ENCODE results near the gene FSIP1.

The FSIP1 gene

DNA sequence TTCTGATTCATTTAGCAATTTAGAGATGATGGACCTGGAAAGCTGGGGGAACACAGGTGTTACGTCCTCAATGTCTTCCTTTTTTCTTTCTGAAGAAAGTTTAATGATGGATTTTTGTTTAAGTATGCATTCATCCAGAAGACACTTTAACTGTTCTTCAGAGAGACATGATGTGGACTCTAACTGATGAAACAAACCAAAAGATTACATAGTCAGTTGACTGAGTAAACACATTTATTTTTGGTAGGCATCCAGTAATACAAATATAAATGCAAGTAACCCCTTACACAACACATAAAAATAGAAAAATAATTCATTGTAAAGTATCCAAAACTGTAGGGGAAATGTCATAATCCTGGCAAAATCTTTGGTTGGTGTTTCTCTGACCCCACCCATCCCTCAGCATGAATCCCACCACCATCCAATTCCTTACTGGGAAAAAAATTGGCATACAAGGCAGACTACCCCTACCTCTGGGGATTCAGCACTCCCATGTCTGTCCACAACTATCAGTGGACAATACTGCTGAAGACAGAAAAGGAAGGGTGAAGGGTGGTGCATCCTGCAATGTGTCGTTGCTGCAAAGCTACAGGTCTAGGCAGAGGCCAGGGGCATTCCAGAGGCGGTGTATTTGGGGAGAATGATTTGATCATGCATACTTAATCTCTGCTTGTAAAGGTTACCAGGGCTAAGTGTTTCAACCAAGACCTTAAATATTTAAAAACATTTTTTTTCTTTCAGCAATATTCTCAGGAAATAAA is 164.4 kb downstream of the FSIP1 start:
- no peak for DNase-seq (ENCODE audit: low read depth)

DNA sequence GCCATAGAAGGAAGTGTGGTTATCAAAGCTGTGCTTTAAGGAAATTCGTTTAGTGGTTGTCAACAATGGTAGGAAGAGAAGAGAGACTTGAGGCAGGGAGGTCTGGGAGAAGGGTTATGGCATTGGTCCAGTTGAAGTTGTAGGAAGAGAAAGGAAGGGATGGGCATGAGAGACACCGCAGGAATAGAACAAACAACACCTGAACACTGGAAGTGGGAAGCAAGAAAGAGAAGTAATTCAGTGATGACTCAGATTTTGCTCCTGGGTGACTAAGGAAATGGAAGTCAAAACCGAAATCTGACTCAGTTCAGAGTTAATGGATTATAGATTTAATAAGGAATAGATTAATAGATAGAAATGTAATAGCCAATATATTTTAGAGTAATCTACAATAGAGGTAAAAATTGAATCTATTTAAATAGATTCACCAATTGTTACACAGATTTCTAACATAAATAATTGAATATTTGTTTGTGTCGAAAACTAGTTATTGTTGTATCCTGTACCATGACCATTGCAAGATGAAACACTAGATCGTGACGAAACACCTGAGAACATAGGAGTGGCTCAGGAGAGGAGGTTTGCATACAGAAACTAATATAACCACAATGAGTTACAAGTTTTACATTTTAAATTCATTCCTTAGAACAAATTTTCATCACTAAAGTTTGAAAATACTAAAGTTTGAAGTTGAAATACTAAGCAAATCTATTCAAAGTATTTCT is 165.7 kb downstream of the FSIP1 start:
- no peak for DNase-seq (ENCODE audit: low read depth)

DNA sequence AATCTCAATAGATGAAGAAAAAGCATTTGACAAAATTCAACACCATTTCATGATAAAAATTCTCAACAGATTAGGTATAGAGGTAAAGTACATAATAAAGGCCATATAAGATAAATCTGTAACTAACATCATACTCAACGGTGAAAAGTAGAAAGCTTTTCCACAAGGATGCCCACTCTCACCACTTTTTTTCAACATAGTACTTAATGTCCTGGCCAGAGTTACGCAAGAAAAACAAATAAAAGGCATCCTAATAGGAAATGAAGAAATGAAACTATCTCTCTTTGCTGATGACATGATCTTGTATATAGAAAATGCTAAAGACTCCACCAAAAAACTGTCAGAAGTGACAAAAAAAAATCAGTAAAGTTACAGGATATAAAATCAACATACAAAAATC is 168.8 kb downstream of the FSIP1 start:
- DNase-seq (ENCODE audit: low read depth): no peak

DNA sequence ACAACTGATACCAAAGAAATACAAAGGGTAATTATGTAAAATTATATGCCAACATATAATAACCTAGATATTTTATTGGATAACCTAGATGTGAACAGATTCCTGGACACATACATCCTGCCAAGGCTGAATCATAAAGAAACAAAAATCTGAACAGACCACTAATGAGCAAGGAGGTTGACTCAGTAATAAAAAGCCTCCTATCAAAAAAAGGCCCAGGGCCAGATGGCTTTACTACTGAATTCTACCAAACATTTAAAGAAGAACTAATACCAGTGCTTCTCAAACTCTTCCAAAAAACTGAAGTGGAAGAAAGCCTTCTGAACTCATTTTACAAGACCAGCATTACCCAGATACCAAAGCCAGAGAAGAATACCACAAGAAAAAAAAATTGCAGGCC is 169.4 kb downstream of the FSIP1 start:
- no peak for DNase-seq (ENCODE audit: low read depth)

DNA sequence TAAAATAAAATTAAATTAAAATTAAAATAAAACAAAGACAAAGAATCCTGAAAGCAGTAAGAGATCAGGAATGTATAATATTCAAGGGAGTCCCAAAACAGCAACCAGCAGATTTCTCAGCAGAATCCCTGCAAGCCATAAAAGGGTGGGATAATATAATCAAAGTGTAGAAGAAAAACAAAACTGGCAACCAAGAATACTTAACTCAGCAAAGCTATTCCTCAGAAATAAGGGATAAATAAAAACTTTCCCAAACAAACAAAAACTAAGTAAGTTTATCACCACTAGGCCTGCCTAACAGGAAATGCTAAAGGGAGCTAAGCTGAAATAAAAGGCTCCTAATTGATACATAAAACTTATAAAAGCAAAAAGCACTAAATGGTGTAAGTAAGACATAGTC is 172.0 kb downstream of the FSIP1 start:
- DNase-seq (ENCODE audit: low read depth): no peak

DNA sequence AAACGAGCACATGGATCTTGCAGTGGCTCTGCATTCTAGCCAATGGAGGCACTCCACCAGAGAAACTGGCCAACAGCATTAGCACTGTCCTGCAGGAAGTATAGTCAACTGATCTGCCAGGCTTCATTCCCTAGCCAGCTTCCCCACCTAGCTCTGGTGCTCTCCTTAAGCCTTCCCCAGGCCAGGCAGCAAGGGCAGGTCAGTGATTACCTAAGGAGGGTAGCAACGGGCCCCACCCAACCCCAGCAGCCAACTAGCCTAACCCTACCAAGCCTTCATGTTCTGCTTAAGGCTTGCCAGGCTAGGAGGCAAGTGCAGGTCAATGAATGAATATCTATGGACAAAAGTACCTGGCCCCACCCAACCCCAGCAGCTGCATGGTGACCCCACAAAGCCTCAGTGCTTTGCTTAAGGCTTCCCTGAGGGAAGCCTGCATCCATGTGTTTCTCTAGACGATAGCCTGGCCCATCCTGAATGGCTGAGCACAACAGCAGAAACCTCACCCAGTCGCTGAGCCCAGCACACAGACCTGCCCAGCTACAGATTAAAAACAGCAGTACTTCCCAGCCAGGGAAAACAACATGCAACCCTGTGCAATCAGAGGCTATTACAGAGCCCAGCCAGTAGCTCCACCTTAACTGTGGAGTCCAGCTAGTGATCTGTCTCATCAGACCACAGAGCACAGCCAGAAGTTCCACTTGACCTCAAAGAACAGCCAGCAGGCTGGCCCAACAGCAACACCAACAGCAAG is 173.3 kb downstream of the FSIP1 start:
- no peak for DNase-seq (ENCODE audit: low read depth)

DNA sequence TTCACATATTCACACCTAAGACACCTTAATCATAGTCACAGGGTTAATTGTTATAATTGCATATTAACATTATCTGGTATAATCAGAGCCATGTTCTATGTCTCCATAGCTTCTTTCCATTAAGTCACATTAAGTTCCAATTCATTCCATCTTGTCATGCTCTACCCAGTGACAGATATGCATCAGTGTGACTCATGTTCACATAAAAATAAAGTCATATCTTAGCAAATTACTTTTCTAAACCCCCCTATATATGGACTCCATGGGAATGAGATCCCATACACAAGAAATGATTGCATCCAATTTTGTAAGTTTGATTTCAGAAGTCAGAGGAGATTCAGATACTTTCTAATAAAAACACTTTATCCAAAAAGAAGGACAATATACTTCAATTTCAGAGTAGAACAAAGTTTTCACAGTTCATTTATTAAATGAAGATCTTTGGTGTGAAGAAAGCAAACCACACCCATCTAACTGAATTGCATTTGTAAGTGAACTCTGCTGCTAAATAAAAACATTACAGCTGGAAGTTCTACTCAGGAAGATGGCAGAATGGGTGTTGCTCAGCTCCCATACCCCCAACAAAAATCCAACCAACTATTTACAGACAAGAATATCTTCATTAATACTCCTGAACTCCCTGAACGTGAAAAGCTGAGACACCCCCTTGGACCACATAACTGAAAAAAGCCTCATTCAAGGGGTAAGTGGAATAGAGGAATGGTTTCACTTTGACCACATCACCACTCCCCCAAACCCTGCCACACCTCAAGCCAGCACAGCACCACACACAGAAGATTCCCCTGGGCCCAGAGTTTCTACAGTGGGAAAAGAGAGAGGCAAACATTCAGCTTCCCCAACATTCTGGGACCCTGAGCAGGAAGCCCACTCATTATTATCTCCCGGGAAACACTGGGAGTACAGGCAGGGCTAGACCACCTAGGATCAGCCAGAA is 174.2 kb downstream of the FSIP1 start:
- DNase-seq (ENCODE audit: low read depth): no peak

DNA sequence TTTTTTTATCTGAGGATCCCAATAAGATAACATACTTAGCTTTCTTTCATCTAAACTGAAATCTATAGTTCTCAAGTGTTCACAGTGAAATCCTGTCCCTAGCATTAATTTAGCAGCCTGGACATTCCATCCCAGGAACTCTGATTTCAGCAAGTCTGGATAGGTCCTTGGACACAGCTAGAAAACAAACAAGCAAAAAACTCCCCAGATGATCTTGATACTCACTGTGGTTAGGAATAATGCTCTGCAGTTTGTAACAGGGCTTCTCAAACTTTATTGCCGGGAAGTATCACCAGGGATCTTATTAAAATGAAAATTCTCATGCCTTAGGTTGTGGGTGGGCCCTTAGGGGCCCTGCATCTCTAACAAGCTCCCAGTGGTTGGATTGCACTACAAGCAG is 177.5 kb downstream of the FSIP1 start:
- DNase-seq (ENCODE audit: low read depth): no peak

DNA sequence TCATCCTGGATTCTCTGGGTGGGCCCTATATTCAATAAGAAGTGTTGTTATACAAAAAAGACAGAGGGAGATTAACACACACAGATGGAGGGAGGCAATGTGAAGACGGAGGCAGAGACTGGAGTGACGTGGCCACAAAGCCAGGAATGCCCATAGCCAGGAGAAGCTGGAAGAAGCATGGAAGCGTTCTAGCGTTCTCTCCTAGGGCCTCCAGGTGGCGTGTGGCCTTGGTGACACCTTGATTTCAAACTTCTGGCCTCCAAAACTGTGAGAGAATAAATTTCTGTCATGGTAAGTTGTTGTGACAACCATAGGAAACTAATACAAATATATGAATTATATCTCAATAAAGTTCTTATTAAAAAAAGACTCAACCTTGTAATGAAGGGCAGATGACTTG is 180.5 kb downstream of the FSIP1 start:
- no peak for DNase-seq (ENCODE audit: low read depth)

DNA sequence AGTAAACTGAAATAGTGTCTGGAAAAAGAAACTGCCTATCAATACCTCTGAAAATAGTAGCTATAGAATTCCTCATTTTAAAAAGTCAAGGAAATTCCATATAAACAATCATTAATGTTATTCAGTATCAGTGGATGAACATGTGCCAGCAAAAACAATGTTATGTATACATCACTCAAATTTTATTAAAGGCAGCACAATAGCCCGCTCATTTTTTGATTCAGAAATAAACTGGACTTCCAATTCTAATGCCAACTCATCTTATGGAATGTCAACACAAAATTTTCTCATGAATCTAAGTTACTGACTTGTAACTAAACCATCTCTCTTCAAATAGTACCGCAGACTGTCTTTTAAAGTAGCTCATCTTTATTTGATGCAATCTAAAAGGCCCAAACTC is 182.8 kb downstream of the FSIP1 start:
- DNase-seq (ENCODE audit: low read depth): no peak

DNA sequence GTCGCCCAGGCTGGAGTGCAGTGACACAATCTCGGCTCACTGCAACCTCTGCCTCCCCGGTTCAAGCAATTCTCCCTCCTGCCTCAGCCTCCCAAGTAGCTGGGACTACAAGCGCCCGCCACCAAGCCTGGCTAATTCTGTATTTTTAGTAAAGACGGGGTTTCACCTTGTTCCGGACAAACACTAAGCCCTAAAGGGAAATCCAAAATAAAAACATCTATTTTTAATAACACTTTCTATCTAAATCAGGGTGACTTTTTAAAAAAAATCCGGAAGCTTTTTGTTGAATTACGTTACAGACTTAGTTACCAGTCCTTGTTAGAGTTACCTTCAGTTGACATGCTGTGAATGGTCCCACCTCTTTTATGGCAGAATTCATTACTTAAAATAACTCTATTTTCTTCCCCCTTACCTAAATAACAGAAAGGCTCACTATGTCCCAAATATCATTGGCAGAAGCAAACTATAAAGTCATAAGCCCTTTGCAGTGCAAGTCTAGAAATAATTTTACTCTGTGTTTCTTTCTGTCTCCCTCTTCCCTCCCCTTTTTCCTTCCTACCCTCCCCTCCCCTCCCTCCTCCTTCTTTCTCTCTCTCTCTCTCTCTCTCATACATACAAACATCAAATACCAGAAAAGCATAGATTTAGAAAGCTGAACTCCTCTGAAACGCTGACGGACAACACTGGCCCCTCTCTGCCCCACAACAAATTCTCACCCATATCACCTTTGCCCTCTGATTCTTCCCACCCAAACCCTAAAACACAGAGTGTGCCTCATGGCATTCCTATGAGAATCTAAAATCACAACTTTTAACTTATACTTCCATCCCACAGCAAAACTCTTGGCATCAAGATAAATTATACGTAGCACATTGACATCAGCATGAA is 183.4 kb downstream of the FSIP1 start:
- no peak for DNase-seq (ENCODE audit: low read depth)

DNA sequence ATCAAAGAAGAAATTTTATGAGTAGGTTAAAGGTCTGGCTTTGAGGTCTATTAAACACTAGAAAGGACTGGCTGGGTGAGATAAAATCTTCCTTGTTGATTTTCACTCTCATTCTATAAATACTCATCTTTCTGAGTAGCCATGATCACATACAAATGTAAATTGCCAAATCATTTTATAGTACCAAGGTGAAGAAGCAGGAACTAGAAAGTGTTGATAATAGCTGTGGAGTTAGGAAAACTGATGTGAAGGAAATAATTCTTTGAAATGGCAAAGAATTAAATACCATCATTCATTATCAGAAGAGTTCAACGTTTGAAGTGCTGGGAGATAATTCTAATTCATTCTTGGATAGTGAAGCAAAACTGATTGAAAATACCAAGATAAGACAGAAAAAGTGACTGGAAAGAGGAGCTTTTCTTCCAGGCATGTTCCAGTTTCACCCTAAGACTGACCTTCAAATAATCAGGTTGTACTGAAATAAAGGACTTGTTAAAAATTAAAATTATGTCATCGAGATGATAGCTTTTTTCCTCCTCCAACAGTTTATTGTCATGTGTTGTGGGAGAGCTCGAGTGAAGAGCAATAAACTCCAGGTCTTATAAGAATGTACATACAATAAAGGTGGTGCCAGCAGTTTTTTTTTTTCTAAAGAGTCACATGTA is 184.3 kb downstream of the FSIP1 start:
- DNase-seq (ENCODE audit: low read depth): no peak

DNA sequence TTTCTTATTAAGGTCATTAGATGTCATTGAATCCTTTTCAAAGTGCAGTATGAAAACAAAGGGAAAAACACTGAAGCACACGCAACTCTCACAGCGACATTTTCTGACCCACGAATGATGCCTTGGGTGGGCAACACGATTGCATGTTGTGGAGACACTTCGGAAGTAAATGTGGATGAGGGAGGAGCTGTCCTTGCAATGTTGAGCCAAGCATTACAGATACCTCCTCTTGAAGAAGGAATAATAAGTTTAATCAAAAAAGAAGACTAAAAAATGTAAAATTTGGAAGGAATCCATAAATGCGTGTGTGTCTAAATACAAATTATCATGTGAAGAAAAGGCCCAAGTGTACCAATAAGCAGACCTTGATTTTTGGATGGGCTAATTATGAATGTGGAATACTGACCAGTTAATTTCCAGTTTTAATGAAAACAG is 184.9 kb downstream of the FSIP1 start:
- no peak for DNase-seq (ENCODE audit: low read depth)

DNA sequence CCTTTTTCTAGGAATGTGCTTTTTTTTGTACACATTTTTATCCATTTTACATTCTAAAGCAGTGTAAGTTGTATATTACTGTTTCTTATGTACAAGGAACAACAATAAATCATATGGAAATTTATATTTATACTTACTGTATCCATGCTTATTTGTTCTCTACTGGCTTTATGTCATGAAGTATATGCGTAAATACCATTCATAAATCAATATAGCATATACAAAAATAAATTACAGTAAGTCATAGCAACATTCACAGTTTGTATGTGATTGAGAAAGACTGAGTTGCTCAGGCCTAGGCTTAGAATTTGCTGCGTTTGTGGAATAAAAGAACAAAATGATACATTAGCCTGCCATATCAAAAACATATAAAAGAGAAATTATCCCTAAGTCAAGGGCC is 185.3 kb downstream of the FSIP1 start:
- DNase-seq (ENCODE audit: low read depth): no peak

DNA sequence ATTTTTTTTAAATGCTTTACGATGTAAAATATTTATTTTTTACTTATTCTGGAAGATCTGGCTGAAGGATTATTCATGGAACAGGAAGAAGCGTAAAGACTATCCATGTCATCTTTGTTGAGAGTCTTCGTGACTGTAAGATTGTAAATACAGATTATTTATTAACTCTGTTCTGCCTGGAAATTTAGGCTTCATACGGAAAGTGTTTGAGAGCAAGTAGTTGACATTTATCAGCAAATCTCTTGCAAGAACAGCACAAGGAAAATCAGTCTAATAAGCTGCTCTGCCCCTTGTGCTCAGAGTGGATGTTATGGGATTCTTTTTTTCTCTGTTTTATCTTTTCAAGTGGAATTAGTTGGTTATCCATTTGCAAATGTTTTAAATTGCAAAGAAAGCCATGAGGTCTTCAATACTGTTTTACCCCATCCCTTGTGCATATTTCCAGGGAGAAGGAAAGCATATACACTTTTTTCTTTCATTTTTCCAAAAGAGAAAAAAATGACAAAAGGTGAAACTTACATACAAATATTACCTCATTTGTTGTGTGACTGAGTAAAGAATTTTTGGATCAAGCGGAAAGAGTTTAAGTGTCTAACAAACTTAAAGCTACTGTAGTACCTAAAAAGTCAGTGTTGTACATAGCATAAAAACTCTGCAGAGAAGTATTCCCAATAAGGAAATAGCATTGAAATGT is 186.1 kb downstream of the FSIP1 start:
- DNase-seq (ENCODE audit: low read depth): no peak

DNA sequence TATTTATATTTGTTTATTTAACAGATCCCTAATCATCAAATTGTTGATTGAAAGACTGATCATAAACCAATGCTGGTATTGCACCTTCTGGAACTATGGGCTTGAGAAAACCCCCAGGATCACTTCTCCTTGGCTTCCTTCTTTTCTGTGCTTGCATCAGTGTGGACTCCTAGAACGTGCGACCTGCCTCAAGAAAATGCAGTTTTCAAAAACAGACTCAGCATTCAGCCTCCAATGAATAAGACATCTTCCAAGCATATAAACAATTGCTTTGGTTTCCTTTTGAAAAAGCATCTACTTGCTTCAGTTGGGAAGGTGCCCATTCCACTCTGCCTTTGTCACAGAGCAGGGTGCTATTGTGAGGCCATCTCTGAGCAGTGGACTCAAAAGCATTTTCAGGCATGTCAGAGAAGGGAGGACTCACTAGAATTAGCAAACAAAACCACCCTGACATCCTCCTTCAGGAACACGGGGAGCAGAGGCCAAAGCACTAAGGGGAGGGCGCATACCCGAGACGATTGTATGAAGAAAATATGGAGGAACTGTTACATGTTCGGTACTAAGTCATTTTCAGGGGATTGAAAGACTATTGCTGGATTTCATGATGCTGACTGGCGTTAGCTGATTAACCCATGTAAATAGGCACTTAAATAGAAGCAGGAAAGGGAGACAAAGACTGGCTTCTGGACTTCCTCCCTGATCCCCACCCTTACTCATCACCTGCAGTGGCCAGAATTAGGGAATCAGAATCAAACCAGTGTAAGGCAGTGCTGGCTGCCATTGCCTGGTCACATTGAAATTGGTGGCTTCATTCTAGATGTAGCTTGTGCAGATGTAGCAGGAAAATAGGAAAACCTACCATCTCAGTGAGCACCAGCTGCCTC is 187.1 kb downstream of the FSIP1 start:
- no peak for DNase-seq (ENCODE audit: low read depth)

DNA sequence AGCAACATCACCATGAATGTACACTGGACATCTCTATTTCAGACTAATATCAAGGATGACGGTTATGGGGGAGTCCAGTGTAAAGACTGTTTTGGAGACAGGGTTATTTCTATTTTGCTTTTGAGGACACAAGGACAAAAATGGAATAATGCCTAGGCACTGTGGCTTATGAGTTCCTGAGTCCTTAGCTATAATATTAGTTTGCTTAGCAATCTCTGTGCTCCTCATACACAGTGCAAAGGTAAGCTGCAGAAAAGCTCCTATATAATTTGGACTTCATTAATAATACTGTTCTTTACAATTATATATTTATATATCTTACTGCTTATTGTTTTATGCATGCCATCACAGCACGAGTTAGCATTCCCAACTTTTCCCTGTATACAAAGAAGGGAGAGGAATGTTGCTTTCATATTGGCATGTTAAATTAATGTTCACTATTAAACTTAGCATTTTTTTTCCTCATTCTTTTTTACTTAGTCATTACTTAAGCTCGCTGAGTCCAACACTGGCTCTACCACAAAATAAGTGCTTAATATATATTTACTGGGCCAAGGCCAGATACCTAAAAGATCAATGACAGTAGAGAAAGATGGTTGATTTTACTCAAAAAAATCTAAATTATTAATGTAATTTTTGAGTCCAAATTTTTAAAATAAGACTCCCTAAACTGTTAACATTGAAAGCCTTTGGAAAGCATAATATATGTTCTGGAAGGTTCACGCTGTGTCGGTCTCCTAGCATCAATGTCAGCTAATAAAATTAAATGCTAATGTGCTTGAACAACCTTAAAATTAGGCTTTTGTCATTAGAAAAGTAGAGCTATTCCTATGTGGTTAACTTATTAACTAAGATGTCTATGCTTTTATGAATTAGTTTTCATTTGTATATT is 187.9 kb downstream of the FSIP1 start:
- no peak for DNase-seq (ENCODE audit: low read depth)
